Measurements from ENCODE around the gene LDLRAD1.
"Not testable (repeated sequence)": the region's sequence is repeated elsewhere in the genome, so short reads cannot be mapped to it uniquely, and the experiment has no call there.

The LDLRAD1 gene

DNA sequence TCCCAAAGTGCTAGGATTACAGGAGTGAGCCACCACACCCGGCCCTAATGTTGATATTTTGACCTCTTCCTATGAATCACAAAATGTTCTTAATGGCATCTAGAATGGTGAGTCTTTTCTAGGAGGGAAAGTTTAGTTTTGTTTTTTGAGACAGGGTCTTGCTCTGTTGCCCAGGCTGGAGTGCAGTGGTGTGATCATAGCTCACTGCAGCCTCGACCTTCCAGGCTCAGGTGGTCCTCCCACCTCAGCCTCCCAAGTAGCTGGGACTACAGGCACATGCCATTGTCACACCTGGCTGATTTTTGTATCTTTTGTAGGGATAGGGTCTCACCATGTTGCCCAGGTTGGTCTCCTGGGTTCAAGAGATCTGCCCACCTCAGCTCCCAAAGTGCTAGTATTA is 48.7 kb downstream of the LDLRAD1 start:
- H3K9me3 ChIP-seq (ENCODE audit: control insufficient read depth in 2 of 2, low read length in 2 of 2); H3K27ac ChIP-seq (ENCODE audit: low read length); H3K9ac ChIP-seq (ENCODE audit: low read length in 2 of 2); H3K4me1 ChIP-seq (ENCODE audit: control insufficient read depth, insufficient read depth, low read length); H3K27me3 ChIP-seq (ENCODE audit: control insufficient read depth in 1 of 2, insufficient read depth in 2 of 2, low read length in 2 of 2); H3K4me3 ChIP-seq (ENCODE audit: low read length in 2 of 2): not testable (repeated sequence)
- H3K36me3 ChIP-seq (ENCODE audit: control insufficient read depth in 2 of 2, insufficient read depth in 2 of 2, low read length in 2 of 2): peaks cover 25 to 29% of the 10 kb centered on the region in 2 donors

DNA sequence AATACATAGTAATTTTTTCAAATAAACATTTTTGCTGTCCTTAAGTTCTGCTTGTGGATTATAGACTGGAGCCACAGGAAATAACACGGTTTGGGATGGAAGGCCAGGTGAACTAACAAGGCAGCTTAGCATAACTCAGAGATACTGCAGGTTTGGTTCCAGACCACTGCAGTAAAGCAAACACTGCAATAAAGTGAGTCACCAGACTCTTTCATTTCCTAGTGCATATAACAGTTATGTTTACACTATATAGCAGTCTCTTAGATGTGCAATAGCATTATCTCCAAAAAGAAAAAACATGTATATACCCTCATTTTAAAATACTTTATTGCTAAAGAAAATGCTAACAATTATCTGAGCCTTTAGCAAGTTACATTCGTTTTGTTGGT is 49.9 kb downstream of the LDLRAD1 start:
- Histone ChIP-seq H3K4me1 (ENCODE audit: control insufficient read depth, insufficient read depth, low read length) (no peaks in the 10 kb centered on the region), H3K9ac (ENCODE audit: low read length in 2 of 2) (no peak overlapping the region), H3K36me3 (ENCODE audit: control insufficient read depth in 2 of 2, insufficient read depth in 2 of 2, low read length in 2 of 2) (peaks cover 32 to 38% of the 10 kb centered on the region in 2 donors), H3K27ac (ENCODE audit: low read length) (no peak overlapping the region), H3K9me3 (ENCODE audit: control insufficient read depth in 2 of 2, low read length in 2 of 2) (no peaks in the 10 kb centered on the region), H3K27me3 (ENCODE audit: control insufficient read depth in 1 of 2, insufficient read depth in 2 of 2, low read length in 2 of 2) (no peaks in the 10 kb centered on the region), H3K4me3 (ENCODE audit: low read length in 2 of 2) (no peak overlapping the region)

DNA sequence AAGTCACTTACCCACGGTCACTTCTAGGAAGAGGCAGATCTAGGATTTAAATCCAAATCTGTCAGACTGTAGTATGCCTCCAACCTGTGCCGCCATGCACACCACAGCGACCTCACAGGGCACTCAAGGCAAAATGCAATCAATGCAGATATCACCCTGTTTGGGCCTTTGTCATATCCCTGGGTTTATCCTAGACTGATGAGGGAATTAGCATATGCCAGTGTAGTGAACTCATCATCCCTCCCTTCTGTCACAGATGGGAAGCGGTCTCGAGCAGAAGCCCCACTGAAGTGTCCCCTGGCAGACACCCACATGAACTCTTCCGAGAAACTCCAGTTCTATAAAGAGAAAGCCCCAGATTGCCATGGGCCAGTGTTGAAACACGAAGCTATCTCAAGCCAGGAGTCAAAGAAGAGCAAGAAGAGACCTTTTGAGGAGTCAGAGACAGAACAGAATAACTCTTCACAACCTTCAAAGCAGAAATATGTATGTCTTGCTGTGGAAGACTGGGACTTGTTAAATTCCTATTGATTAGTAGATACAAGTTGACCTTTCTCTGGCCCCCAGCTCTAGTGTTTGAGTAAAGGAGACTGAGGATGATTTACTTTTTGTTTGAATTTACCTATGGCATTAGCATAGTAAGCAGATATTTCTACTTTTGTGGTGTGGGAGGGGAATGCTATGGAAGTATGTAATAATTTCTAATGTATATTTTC is 50.4 kb downstream of the LDLRAD1 start:
- H3K27ac ChIP-seq (ENCODE audit: low read length): no peak overlapping the region
- H3K27me3 ChIP-seq (ENCODE audit: control insufficient read depth in 1 of 2, insufficient read depth in 2 of 2, low read length in 2 of 2): no peaks in the 10 kb centered on the region
- no peaks in the 10 kb centered on the region for H3K9me3 ChIP-seq (ENCODE audit: control insufficient read depth in 2 of 2, low read length in 2 of 2)
- H3K9ac ChIP-seq (ENCODE audit: low read length in 2 of 2): no peak overlapping the region
- no peak overlapping the region for H3K4me3 ChIP-seq (ENCODE audit: low read length in 2 of 2)
- peaks cover 37 to 42% of the 10 kb centered on the region in 2 donors for H3K36me3 ChIP-seq (ENCODE audit: control insufficient read depth in 2 of 2, insufficient read depth in 2 of 2, low read length in 2 of 2)
- no peaks in the 10 kb centered on the region for H3K4me1 ChIP-seq (ENCODE audit: control insufficient read depth, insufficient read depth, low read length)

- H3K36me3 ChIP-seq (ENCODE audit: control insufficient read depth in 2 of 2, insufficient read depth in 2 of 2, low read length in 2 of 2): peaks cover 42 to 49% of the 10 kb centered on the region in 2 donors
- H3K27ac ChIP-seq (ENCODE audit: low read length): no peak overlapping the region
- no peak overlapping the region for H3K9ac ChIP-seq (ENCODE audit: low read length in 2 of 2)
These were observed 51.2 kb downstream of the LDLRAD1 start for GRCh38 chr1:53966794-53967193.

GRCh38 chr1:53964109-53964508 is 53.9 kb downstream of the LDLRAD1 start:
- Histone ChIP-seq H3K9ac (ENCODE audit: low read length in 2 of 2) (no peak overlapping the region), H3K27ac (ENCODE audit: low read length) (no peak overlapping the region), H3K36me3 (ENCODE audit: control insufficient read depth in 2 of 2, insufficient read depth in 2 of 2, low read length in 2 of 2) (peaks cover 46 to 51% of the 10 kb centered on the region in 2 donors), H3K4me3 (ENCODE audit: low read length in 2 of 2) (no peak overlapping the region), H3K9me3 (ENCODE audit: control insufficient read depth in 2 of 2, low read length in 2 of 2) (no peaks in the 10 kb centered on the region), H3K4me1 (ENCODE audit: control insufficient read depth, insufficient read depth, low read length) (no peaks in the 10 kb centered on the region), H3K27me3 (ENCODE audit: control insufficient read depth in 1 of 2, insufficient read depth in 2 of 2, low read length in 2 of 2) (no peaks in the 10 kb centered on the region)

More at GRCh38 chr1:53966794-53967193, 51.2 kb downstream of the LDLRAD1 start:
- Histone ChIP-seq H3K27me3 (ENCODE audit: control insufficient read depth in 1 of 2, insufficient read depth in 2 of 2, low read length in 2 of 2) (no peaks in the 10 kb centered on the region), H3K4me1 (ENCODE audit: control insufficient read depth, insufficient read depth, low read length) (no peaks in the 10 kb centered on the region), H3K4me3 (ENCODE audit: low read length in 2 of 2) (no peak overlapping the region), H3K9me3 (ENCODE audit: control insufficient read depth in 2 of 2, low read length in 2 of 2) (no peaks in the 10 kb centered on the region)

GRCh38 chr1:53963460-53963859 is 54.5 kb downstream of the LDLRAD1 start:
- Histone ChIP-seq H3K4me1 (ENCODE audit: control insufficient read depth, insufficient read depth, low read length) (no peaks in the 10 kb centered on the region), H3K27me3 (ENCODE audit: control insufficient read depth in 1 of 2, insufficient read depth in 2 of 2, low read length in 2 of 2) (no peaks in the 10 kb centered on the region), H3K9ac (ENCODE audit: low read length in 2 of 2) (no peak overlapping the region), H3K9me3 (ENCODE audit: control insufficient read depth in 2 of 2, low read length in 2 of 2) (no peaks in the 10 kb centered on the region), H3K27ac (ENCODE audit: low read length) (no peak overlapping the region), H3K4me3 (ENCODE audit: low read length in 2 of 2) (no peak overlapping the region), H3K36me3 (ENCODE audit: control insufficient read depth in 2 of 2, insufficient read depth in 2 of 2, low read length in 2 of 2) (peaks cover 46 to 54% of the 10 kb centered on the region in 2 donors)

- H3K4me1 ChIP-seq (ENCODE audit: control insufficient read depth, insufficient read depth, low read length): no peaks in the 10 kb centered on the region
- H3K9ac ChIP-seq (ENCODE audit: low read length in 2 of 2): no peak overlapping the region
- no peak overlapping the region for H3K27ac ChIP-seq (ENCODE audit: low read length)
- no peak overlapping the region for H3K4me3 ChIP-seq (ENCODE audit: low read length in 2 of 2)
- peaks cover 44 to 53% of the 10 kb centered on the region in 2 donors for H3K36me3 ChIP-seq (ENCODE audit: control insufficient read depth in 2 of 2, insufficient read depth in 2 of 2, low read length in 2 of 2)
- no peaks in the 10 kb centered on the region for H3K27me3 ChIP-seq (ENCODE audit: control insufficient read depth in 1 of 2, insufficient read depth in 2 of 2, low read length in 2 of 2)
- no peaks in the 10 kb centered on the region for H3K9me3 ChIP-seq (ENCODE audit: control insufficient read depth in 2 of 2, low read length in 2 of 2)
These were observed 55.6 kb downstream of the LDLRAD1 start for GRCh38 chr1:53962395-53962794.

DNA sequence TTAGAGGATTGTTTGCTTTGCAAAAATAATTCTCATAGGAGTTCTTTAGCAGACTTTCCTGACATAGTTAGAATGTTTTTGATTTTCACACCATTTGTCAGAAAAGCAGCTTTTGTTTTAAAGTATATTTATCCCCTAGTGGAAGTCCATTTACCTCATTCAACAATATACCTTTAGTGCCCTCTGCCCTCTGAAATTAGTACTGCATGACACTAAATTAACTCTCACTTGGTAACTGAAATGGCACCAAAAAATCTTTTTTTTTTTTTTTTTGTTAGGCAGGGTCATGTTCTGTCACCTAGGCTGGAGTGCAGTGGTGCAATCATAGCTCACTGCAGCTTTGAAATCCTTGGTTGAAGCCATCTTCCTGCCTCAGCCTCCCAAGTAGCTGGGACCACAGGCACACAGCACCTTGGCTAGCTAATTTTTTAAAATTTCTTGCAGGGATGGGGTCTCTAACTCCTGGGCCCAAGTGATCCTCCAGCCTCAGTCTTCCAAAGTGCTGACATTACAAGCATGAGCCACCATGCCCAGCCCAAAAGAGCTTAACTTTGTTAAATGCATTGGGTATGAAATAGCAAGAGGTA is 58.2 kb downstream of the LDLRAD1 start:
- peaks cover 36 to 39% of the 10 kb centered on the region in 2 donors for H3K36me3 ChIP-seq (ENCODE audit: control insufficient read depth in 2 of 2, insufficient read depth in 2 of 2, low read length in 2 of 2)
- no peak overlapping the region for H3K27ac ChIP-seq (ENCODE audit: low read length)
- H3K9ac ChIP-seq (ENCODE audit: low read length in 2 of 2): no peak overlapping the region
- H3K4me1 ChIP-seq (ENCODE audit: control insufficient read depth, insufficient read depth, low read length): no peaks in the 10 kb centered on the region
- no peaks in the 10 kb centered on the region for H3K27me3 ChIP-seq (ENCODE audit: control insufficient read depth in 1 of 2, insufficient read depth in 2 of 2, low read length in 2 of 2)
- H3K9me3 ChIP-seq (ENCODE audit: control insufficient read depth in 2 of 2, low read length in 2 of 2): no peaks in the 10 kb centered on the region
- H3K4me3 ChIP-seq (ENCODE audit: low read length in 2 of 2): no peak overlapping the region

All from stomach smooth muscle (tissue), 2 donors.